Liver (tissue), 9 donors: Measurements from ENCODE around the gene KAT2A. TPM values are rescaled to one million over a fixed set of nuclear protein-coding genes. Genes with fewer than 3 reads are reported as not detected.

ENCODE experiments used
- DNase-seq: peaks from one replicate; pipeline ENCODE4 v3.0.0-alpha.2; 2017; ENCODE audit warnings: low spot score
- H3K27ac ChIP-seq, 2 donors: one replicate each; pipeline ENCODE4 v1.7.0; 2013; ENCODE audit warnings: inconsistent platforms in 2 of 2, low read length in 2 of 2, control low read depth in 1 of 2, low read depth in 1 of 2, mild to moderate bottlenecking in 1 of 2
- H3K27me3 ChIP-seq, 4 donors: one replicate each; pipeline versions ENCODE4 v1.6.1 to v1.7.0; 2013; ENCODE audit warnings: low read length in 3 of 4, inconsistent platforms in 1 of 4, mild to moderate bottlenecking in 1 of 4, moderate library complexity in 1 of 4; ENCODE audit not compliant: control insufficient read depth in 4 of 4, insufficient read depth in 4 of 4
- H3K36me3 ChIP-seq, 4 donors: one replicate each; pipeline versions ENCODE4 v1.6.1 to v1.7.0; 2013; ENCODE audit warnings: low read length in 3 of 4, mild to moderate bottlenecking in 3 of 4, low read depth in 1 of 4, moderate library complexity in 1 of 4; ENCODE audit not compliant: control insufficient read depth in 4 of 4, insufficient read depth in 3 of 4
- H3K4me1 ChIP-seq, 4 donors: one replicate each; pipeline versions ENCODE4 v1.6.1 to v1.7.0; 2013; ENCODE audit warnings: low read length in 3 of 4, mild to moderate bottlenecking in 3 of 4, moderate library complexity in 1 of 4; ENCODE audit not compliant: control insufficient read depth in 4 of 4, insufficient read depth in 4 of 4
- H3K4me3 ChIP-seq, 3 donors: one replicate each; pipeline versions ENCODE4 v1.6.1 to v1.7.0; 2013; ENCODE audit warnings: low read length in 3 of 3, control low read depth in 1 of 3, low read depth in 1 of 3, mild to moderate bottlenecking in 1 of 3
- H3K9ac ChIP-seq, 2 donors: one replicate each; pipeline ENCODE4 v1.7.0; 2013; ENCODE audit warnings: low read length in 2 of 2, mild to moderate bottlenecking in 2 of 2, moderate library complexity in 2 of 2, control low read depth in 1 of 2, low read depth in 1 of 2
- H3K9me3 ChIP-seq, 4 donors: one replicate each; pipeline versions ENCODE4 v1.6.1 to v1.7.0; 2013; ENCODE audit warnings: low read length in 3 of 4; ENCODE audit not compliant: control insufficient read depth in 4 of 4
- ATF3 ChIP-seq: IDR thresholded peaks from 2 replicates; pipeline ENCODE4 v1.6.1; 2016; ENCODE audit warnings: antibody characterized with exemption
- EGR1 ChIP-seq, 2 donors: IDR thresholded peaks; 2 replicates each; pipeline ENCODE4 v1.6.1; 2016 to 2018; ENCODE audit warnings: antibody characterized with exemption in 2 of 2, low read depth in 2 of 2
- FOXA1 ChIP-seq: IDR thresholded peaks from 2 replicates; pipeline ENCODE4 v1.6.1; 2016; ENCODE audit warnings: antibody characterized with exemption
- FOXA2 ChIP-seq: IDR thresholded peaks from 2 replicates; pipeline ENCODE4 v1.6.1; 2016; ENCODE audit warnings: antibody characterized with exemption
- GABPA ChIP-seq, 2 donors: IDR thresholded peaks in 1 of 2; conservative IDR thresholded peaks in 1 of 2; 2 replicates each; pipeline ENCODE4 v1.6.1; 2016; ENCODE audit warnings: antibody characterized with exemption in 2 of 2, mild to moderate bottlenecking in 1 of 2, moderate library complexity in 1 of 2
- HNF4A ChIP-seq, 2 donors: conservative IDR thresholded peaks; 2 replicates each; pipeline ENCODE4 v1.6.1; 2016; ENCODE audit warnings: antibody characterized with exemption in 2 of 2, mild to moderate bottlenecking in 2 of 2
- HNF4G ChIP-seq: IDR thresholded peaks from 2 replicates; pipeline ENCODE4 v1.6.1; 2016; ENCODE audit warnings: antibody characterized with exemption
- JUND ChIP-seq, 2 donors: IDR thresholded peaks; 2 replicates each; pipeline ENCODE4 v1.6.1; 2016; ENCODE audit warnings: antibody characterized with exemption in 2 of 2
- NR2F2 ChIP-seq: IDR thresholded peaks from 2 replicates; pipeline ENCODE4 v1.6.1; 2016; ENCODE audit warnings: antibody characterized with exemption
- RAD21 ChIP-seq, 2 donors: IDR thresholded peaks; 2 replicates each; pipeline ENCODE4 v1.6.1; 2016; ENCODE audit warnings: antibody characterized with exemption in 2 of 2, mild to moderate bottlenecking in 2 of 2
- RXRA ChIP-seq, 2 donors: IDR thresholded peaks; 2 replicates each; pipeline ENCODE4 v1.6.1; 2017 to 2018; ENCODE audit warnings: antibody characterized with exemption in 2 of 2, mild to moderate bottlenecking in 1 of 2
- SP1 ChIP-seq: IDR thresholded peaks from 2 replicates; pipeline ENCODE4 v1.6.1; 2018; ENCODE audit warnings: antibody characterized with exemption, mild to moderate bottlenecking
- TAF1 ChIP-seq: conservative IDR thresholded peaks from 2 replicates; pipeline ENCODE4 v1.6.1; 2016; ENCODE audit warnings: antibody characterized with exemption, mild to moderate bottlenecking
- YY1 ChIP-seq: IDR thresholded peaks from 2 replicates; pipeline ENCODE4 v1.6.1; 2016; ENCODE audit warnings: antibody characterized with exemption, mild to moderate bottlenecking
- ZBTB33 ChIP-seq: IDR thresholded peaks from 2 replicates; pipeline ENCODE4 v1.6.1; 2016; ENCODE audit warnings: antibody characterized with exemption
- WGBS: extraction: QIAGEN DNeasy Blood & Tissue Kit; methylation state at CpG from one replicate; pipeline ENCODE4 v1.1.7; 2013; 5-methylcytosine and 5-hydroxymethylcytosine counted together
- polyA plus RNA-seq, 2 donors: library from polyadenylated mRNA; stranded (reverse) in 1 of 2; unstranded in 1 of 2; fragments of 200-250 nt in 1 of 2; fragments of >200 nt in 1 of 2; fragmentation: Nextera tagmentation in 1 of 2; extraction: Ambion mirVana in 1 of 2; gene quantifications; one replicate each; pipeline versions ENCODE4 v1.2.1 to v1.2.3, GENCODE V29; 2013 to 2015
- total RNA-seq, 2 donors: library from RNA; depleted of rRNA; stranded (reverse); fragments of >200 nt; gene quantifications; one replicate each; pipeline ENCODE4 v1.2.3, GENCODE V29; 2014
- TF ChIP-seq, protein P1 (sequence below): IDR thresholded peaks from 2 replicates; pipeline ENCODE4 v1.6.1; 2016; ENCODE audit warnings: antibody characterized with exemption
- TF ChIP-seq, protein P2 (sequence below): IDR thresholded peaks from 2 replicates; pipeline ENCODE4 v1.6.1; 2016; ENCODE audit warnings: antibody characterized with exemption, mild to moderate bottlenecking
- donor health status: healthy.
- donor health status: healthy.
- donor health status: healthy.
- donor health status: healthy.
- donor health status: healthy.

Gene KAT2A
- total and polyA plus RNA-seq, 4 donors = 5.1 to 14.4 (median 9.6) TPM

DNA sequence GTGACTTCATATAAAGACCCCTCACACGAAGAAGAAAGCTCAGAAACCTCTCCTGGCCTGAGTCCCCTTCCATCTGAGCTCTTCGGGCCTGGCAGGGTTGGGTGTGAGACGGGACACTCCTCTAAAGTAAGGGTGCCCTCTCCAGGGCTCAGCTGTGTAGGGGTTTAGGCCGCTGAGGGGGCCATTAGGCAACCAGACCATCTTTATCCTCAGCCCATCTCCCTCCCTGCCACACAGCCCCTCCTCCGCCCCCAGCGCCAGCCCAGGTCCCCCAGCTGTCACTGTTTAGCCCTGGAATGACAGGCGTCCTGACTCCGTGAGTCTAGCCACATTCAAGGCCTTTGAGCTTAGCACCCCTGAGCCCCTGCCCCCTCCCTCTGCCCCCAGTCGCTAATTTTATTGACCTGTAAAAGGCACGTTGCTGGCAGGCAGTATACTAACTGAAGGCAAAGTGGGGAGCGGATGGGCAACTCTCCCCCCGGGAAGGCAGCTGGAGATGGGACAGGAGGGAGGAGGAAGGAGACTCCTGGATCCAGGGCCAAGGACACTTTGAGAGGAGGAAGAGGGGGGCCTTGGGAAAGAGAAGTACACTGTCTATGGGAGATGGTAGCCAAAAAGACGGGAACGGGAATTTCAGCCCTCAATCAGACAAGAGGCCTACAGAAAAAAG, 22.3 kb downstream of the KAT2A start:
- H3K27me3 ChIP-seq = no peaks in the 10 kb centered on the region
- TF ChIP-seq NR2F2 (no peak), SP1 (no peak), FOXA2 (no peak), FOXA1 (no peak), GABPA (IDR thresholded peaks at IDR 0.05 in 1 of 2, conservative IDR thresholded peaks at IDR 0.05 in 1 of 2) (no peak), RAD21 (IDR thresholded peaks at IDR 0.05) (no peak), TAF1 (no peak), EGR1 (IDR thresholded peaks at IDR 0.05; ENCODE audit: low read depth in 2 of 2) (no peak), YY1 (no peak), HNF4A (conservative IDR thresholded peaks at IDR 0.05) (no peak)
- TF ChIP-seq, protein P1, sequence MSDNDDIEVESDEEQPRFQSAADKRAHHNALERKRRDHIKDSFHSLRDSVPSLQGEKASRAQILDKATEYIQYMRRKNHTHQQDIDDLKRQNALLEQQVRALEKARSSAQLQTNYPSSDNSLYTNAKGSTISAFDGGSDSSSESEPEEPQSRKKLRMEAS = no peak
- TF ChIP-seq, protein P2, sequence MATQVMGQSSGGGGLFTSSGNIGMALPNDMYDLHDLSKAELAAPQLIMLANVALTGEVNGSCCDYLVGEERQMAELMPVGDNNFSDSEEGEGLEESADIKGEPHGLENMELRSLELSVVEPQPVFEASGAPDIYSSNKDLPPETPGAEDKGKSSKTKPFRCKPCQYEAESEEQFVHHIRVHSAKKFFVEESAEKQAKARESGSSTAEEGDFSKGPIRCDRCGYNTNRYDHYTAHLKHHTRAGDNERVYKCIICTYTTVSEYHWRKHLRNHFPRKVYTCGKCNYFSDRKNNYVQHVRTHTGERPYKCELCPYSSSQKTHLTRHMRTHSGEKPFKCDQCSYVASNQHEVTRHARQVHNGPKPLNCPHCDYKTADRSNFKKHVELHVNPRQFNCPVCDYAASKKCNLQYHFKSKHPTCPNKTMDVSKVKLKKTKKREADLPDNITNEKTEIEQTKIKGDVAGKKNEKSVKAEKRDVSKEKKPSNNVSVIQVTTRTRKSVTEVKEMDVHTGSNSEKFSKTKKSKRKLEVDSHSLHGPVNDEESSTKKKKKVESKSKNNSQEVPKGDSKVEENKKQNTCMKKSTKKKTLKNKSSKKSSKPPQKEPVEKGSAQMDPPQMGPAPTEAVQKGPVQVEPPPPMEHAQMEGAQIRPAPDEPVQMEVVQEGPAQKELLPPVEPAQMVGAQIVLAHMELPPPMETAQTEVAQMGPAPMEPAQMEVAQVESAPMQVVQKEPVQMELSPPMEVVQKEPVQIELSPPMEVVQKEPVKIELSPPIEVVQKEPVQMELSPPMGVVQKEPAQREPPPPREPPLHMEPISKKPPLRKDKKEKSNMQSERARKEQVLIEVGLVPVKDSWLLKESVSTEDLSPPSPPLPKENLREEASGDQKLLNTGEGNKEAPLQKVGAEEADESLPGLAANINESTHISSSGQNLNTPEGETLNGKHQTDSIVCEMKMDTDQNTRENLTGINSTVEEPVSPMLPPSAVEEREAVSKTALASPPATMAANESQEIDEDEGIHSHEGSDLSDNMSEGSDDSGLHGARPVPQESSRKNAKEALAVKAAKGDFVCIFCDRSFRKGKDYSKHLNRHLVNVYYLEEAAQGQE = no peak
- peaks cover 0 to 11% (median 5%) of the 10 kb centered on the region in 4 donors for H3K36me3 ChIP-seq
- DNase-seq = no peak
- no peak overlapping the region for H3K27ac ChIP-seq
- no peaks in the 10 kb centered on the region for H3K9me3 ChIP-seq
- 75% methylated on average over 14 of the region's 14 CpGs for WGBS
- H3K9ac ChIP-seq = no peak overlapping the region
- no peak overlapping the region for H3K4me3 ChIP-seq
- H3K4me1 ChIP-seq = peaks cover 0 to 10% (median 5%) of the 10 kb centered on the region in 4 donors

DNA sequence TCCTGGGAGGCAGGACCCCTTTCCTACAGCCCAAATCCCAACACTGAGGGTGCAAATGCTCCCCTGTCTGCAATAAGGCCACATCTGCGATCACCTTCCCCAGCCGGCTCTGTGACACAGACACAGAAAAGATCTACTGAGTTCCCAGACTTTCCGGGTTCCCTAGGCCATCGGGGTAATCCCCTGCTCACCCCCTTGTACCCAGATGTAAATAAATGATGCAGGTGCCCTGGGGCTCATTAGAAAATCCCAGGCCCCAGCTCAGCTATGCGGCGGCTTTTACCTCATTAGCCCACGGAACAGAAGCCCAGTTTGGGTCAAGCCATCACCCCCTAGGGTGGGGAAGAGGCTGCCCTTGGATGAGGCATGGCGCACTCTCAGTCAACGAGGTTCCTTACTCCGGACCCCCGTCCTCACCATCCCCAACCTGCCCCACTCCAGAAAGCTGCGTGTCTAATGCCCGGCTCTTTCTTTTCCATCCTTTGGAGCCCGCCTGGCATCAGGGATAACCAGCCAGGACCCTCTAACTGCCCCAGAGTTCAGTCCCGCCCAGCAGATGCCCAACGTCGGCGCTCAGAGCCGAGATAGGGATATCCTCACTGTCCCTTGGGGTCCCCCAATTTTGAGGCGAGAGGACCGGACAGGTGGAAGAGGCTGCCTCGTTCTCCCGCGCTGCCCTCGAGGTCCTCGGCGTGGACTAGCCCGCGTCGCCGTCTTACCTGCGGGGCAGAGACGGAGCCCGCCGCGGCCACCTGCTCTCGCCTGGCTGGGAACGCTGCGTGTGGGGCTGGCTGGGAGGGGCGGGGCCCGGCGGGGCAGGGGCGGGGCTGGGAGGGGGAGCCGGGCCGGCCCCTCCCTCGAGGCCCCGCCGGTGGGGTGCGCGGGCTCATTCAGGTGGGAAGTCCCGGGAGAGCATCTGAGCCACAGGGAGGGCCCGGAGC, 23.2 kb downstream of the KAT2A start, which contains the start of gene ZNF385C:
ZNF385C (minus strand) TSS at position 783 of the 941 bp plus-strand sequence. CDS start 35,417 bp downstream, outside the sequence.
- H3K9ac ChIP-seq = no peak within 1 kb of the TSS
- peaks cover 0 to 4% (median under 1%) of the 10 kb centered on the region in 4 donors for H3K36me3 ChIP-seq
- TF ChIP-seq ZBTB33 (no peak), RXRA (IDR thresholded peaks at IDR 0.05) (no peak), FOXA2 (no peak), NR2F2 (no peak), HNF4G (no peak), YY1 (no peak), JUND (IDR thresholded peaks at IDR 0.05) (no peak), ATF3 (no peak), TAF1 (no peak)
- TF ChIP-seq, protein P2 = no peak
- TF ChIP-seq, protein P1 = no peak
- WGBS = 20% methylated on average over 52 of the region's 52 CpGs
- H3K4me3 ChIP-seq = peak within 1 kb of the TSS in 1 of 3 donors; percentile 5
- no peaks in the 10 kb centered on the region for H3K9me3 ChIP-seq
- DNase-seq = no peak
- H3K27ac ChIP-seq = no peak within 1 kb of the TSS
- H3K4me1 ChIP-seq = peaks cover 0 to 10% (median 5%) of the 10 kb centered on the region in 4 donors
- H3K27me3 ChIP-seq = no peaks in the 10 kb centered on the region
